A549 (cell line): Measurements from ENCODE around the gene SLC10A3.

Source experiments
- TF ChIP-seq, protein P1 (sequence below): fragments of >200 bp; sonication (Bioruptor Twin); formaldehyde crosslinking; IDR thresholded peaks from 3 replicates; pipeline ENCODE4 v1.5.1; 2016
- TF ChIP-seq, protein P2 (sequence below): fragments of 200-600 bp; sonication (generic); IDR thresholded peaks from 2 replicates; pipeline ENCODE4 v1.6.1; 2016; ENCODE audit warnings: antibody characterized with exemption, mild to moderate bottlenecking, moderate library complexity

DNA sequence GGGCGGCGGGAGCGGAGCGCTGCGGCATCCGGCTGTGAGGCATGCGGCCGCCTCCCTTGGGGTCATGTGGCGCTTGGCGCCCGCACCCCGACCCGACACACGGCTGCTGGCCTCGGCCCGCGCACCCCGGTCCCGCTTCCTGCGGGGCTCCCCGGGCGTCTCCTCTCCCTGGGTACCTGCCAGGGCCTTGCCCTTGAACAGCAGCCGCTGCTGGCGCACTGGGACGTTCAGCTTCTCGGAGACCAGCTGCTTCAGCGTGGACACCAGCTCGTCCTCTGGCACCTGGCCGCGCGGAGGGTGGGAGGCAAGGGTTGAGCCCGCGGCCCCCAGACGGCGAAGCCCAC is 4.4 kb downstream of the SLC10A3 start:
- TF ChIP-seq, protein P1, sequence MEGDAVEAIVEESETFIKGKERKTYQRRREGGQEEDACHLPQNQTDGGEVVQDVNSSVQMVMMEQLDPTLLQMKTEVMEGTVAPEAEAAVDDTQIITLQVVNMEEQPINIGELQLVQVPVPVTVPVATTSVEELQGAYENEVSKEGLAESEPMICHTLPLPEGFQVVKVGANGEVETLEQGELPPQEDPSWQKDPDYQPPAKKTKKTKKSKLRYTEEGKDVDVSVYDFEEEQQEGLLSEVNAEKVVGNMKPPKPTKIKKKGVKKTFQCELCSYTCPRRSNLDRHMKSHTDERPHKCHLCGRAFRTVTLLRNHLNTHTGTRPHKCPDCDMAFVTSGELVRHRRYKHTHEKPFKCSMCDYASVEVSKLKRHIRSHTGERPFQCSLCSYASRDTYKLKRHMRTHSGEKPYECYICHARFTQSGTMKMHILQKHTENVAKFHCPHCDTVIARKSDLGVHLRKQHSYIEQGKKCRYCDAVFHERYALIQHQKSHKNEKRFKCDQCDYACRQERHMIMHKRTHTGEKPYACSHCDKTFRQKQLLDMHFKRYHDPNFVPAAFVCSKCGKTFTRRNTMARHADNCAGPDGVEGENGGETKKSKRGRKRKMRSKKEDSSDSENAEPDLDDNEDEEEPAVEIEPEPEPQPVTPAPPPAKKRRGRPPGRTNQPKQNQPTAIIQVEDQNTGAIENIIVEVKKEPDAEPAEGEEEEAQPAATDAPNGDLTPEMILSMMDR, result no peak
- TF ChIP-seq, protein P2, sequence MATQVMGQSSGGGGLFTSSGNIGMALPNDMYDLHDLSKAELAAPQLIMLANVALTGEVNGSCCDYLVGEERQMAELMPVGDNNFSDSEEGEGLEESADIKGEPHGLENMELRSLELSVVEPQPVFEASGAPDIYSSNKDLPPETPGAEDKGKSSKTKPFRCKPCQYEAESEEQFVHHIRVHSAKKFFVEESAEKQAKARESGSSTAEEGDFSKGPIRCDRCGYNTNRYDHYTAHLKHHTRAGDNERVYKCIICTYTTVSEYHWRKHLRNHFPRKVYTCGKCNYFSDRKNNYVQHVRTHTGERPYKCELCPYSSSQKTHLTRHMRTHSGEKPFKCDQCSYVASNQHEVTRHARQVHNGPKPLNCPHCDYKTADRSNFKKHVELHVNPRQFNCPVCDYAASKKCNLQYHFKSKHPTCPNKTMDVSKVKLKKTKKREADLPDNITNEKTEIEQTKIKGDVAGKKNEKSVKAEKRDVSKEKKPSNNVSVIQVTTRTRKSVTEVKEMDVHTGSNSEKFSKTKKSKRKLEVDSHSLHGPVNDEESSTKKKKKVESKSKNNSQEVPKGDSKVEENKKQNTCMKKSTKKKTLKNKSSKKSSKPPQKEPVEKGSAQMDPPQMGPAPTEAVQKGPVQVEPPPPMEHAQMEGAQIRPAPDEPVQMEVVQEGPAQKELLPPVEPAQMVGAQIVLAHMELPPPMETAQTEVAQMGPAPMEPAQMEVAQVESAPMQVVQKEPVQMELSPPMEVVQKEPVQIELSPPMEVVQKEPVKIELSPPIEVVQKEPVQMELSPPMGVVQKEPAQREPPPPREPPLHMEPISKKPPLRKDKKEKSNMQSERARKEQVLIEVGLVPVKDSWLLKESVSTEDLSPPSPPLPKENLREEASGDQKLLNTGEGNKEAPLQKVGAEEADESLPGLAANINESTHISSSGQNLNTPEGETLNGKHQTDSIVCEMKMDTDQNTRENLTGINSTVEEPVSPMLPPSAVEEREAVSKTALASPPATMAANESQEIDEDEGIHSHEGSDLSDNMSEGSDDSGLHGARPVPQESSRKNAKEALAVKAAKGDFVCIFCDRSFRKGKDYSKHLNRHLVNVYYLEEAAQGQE, result no peak
